Measurements from ENCODE around the gene ARHGEF25.

The ARHGEF25 gene

GRCh38 chr12:57609781-57610553, 1.3 kb upstream of the ARHGEF25 start:
- Histone ChIP-seq H3K9me3 (ENCODE audit: control insufficient read depth, insufficient read depth, low read length) (no peaks in the 10 kb centered on the region), H3K27me3 (ENCODE audit: control insufficient read depth, insufficient read depth, low read length) (peaks cover 42% of the 10 kb centered on the region), H3K36me3 (ENCODE audit: control insufficient read depth, insufficient read depth, low read length) (peaks cover 22% of the 10 kb centered on the region), H3K27ac (ENCODE audit: low read depth, low read length) (no peak overlapping the region), H3K4me1 (ENCODE audit: control insufficient read depth, insufficient read depth, low read length) (peaks cover 22% of the 10 kb centered on the region), H3K4me3 (ENCODE audit: low read depth, low read length) (peak overlapping the region; percentile 78), H3K9ac (ENCODE audit: low read depth, low read length) (no peak overlapping the region)

- Histone ChIP-seq H3K4me1 (ENCODE audit: control insufficient read depth, insufficient read depth, low read length) (peaks cover 17% of the 10 kb centered on the region), H3K9ac (ENCODE audit: low read depth, low read length) (no peak overlapping the region), H3K4me3 (ENCODE audit: low read depth, low read length) (peak overlapping the region; percentile 78), H3K9me3 (ENCODE audit: control insufficient read depth, insufficient read depth, low read length) (no peaks in the 10 kb centered on the region), H3K27ac (ENCODE audit: low read depth, low read length) (no peak overlapping the region), H3K36me3 (ENCODE audit: control insufficient read depth, insufficient read depth, low read length) (peaks cover 22% of the 10 kb centered on the region), H3K27me3 (ENCODE audit: control insufficient read depth, insufficient read depth, low read length) (peaks cover 48% of the 10 kb centered on the region)
These were observed 604 bp upstream of the ARHGEF25 start for GRCh38 chr12:57610554-57611107.

DNA sequence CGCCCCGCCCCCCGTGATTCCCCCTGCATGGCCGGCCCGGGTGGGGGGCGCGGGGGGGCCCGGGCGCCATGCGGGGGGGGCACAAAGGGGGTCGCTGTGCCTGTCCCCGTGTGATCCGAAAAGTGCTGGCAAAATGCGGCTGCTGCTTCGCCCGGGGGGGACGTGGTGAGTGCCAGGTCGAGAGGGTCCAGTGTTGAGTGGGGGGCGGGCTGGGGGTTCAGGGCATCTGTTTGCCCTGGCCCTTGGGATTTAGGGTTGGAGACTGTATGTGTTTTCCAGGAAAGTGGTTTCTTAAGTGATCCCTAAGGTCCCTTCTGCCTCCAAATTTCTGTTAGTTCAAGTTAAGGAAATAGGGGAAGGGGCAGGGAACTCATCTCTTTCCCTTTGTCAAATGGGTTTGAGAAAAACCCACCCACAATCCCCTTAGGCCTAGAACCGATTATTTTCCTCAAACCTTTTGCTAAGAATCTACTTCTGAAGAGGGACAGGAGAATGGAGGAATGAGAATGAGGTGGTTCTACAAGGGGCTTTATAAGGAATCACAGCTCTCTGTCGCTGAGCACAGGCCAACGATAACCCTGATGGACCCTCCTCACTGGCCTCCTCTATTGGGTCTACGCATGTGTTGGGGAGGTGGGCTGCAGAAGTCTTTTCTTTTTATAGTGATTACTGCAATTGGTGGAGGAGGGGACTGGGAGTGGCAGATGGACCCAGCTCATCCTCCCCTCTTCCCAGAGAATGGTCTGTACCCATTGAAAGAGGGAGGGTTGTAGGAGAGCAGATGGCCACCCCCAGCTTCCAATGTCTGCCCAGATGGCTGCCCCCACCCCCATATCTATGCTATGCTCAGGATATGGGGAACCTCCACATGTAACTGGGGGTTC, 834 bp downstream of the ARHGEF25 start:
- Histone ChIP-seq H3K9me3 (ENCODE audit: control insufficient read depth, insufficient read depth, low read length) (no peaks in the 10 kb centered on the region), H3K4me3 (ENCODE audit: low read depth, low read length) (peak overlapping the region; percentile 54), H3K36me3 (ENCODE audit: control insufficient read depth, insufficient read depth, low read length) (peaks cover 15% of the 10 kb centered on the region), H3K4me1 (ENCODE audit: control insufficient read depth, insufficient read depth, low read length) (peaks cover 14% of the 10 kb centered on the region), H3K27me3 (ENCODE audit: control insufficient read depth, insufficient read depth, low read length) (peaks cover 61% of the 10 kb centered on the region), H3K9ac (ENCODE audit: low read depth, low read length) (no peak overlapping the region), H3K27ac (ENCODE audit: low read depth, low read length) (no peak overlapping the region)

- H3K9ac ChIP-seq (ENCODE audit: low read depth, low read length): no peak overlapping the region
- H3K9me3 ChIP-seq (ENCODE audit: control insufficient read depth, insufficient read depth, low read length): no peaks in the 10 kb centered on the region
- peaks cover 69% of the 10 kb centered on the region for H3K27me3 ChIP-seq (ENCODE audit: control insufficient read depth, insufficient read depth, low read length)
- H3K4me3 ChIP-seq (ENCODE audit: low read depth, low read length): no peak overlapping the region
- peaks cover 14% of the 10 kb centered on the region for H3K4me1 ChIP-seq (ENCODE audit: control insufficient read depth, insufficient read depth, low read length)
- H3K36me3 ChIP-seq (ENCODE audit: control insufficient read depth, insufficient read depth, low read length): peaks cover 8% of the 10 kb centered on the region
- no peak overlapping the region for H3K27ac ChIP-seq (ENCODE audit: low read depth, low read length)
These were observed 1.6 kb downstream of the ARHGEF25 start for GRCh38 chr12:57612711-57613426.

GRCh38 chr12:57613427-57614109, 2.3 kb downstream of the ARHGEF25 start:
- peaks cover 13% of the 10 kb centered on the region for H3K4me1 ChIP-seq (ENCODE audit: control insufficient read depth, insufficient read depth, low read length)

GRCh38 chr12:57614178-57614947, 3.1 kb downstream of the ARHGEF25 start:
- H3K36me3 ChIP-seq (ENCODE audit: control insufficient read depth, insufficient read depth, low read length): no peaks in the 10 kb centered on the region
- peaks cover 84% of the 10 kb centered on the region for H3K27me3 ChIP-seq (ENCODE audit: control insufficient read depth, insufficient read depth, low read length)
- peaks cover 7% of the 10 kb centered on the region; the same call in 1 of the 2 replicates for H3K4me1 ChIP-seq (ENCODE audit: control insufficient read depth, insufficient read depth, low read length)
- H3K4me3 ChIP-seq (ENCODE audit: low read depth, low read length): no peak overlapping the region
- no peaks in the 10 kb centered on the region for H3K9me3 ChIP-seq (ENCODE audit: control insufficient read depth, insufficient read depth, low read length)
- H3K9ac ChIP-seq (ENCODE audit: low read depth, low read length): no peak overlapping the region
- H3K27ac ChIP-seq (ENCODE audit: low read depth, low read length): no peak overlapping the region

More at GRCh38 chr12:57613427-57614109, 2.3 kb downstream of the ARHGEF25 start:
- H3K36me3 ChIP-seq (ENCODE audit: control insufficient read depth, insufficient read depth, low read length): peaks cover 2% of the 10 kb centered on the region
- H3K9me3 ChIP-seq (ENCODE audit: control insufficient read depth, insufficient read depth, low read length): no peaks in the 10 kb centered on the region
- H3K9ac ChIP-seq (ENCODE audit: low read depth, low read length): no peak overlapping the region
- no peak overlapping the region for H3K4me3 ChIP-seq (ENCODE audit: low read depth, low read length)
- no peak overlapping the region for H3K27ac ChIP-seq (ENCODE audit: low read depth, low read length)
- H3K27me3 ChIP-seq (ENCODE audit: control insufficient read depth, insufficient read depth, low read length): peaks cover 76% of the 10 kb centered on the region

- Histone ChIP-seq H3K4me3 (ENCODE audit: low read depth, low read length) (no peak overlapping the region), H3K36me3 (ENCODE audit: control insufficient read depth, insufficient read depth, low read length) (no peaks in the 10 kb centered on the region), H3K4me1 (ENCODE audit: control insufficient read depth, insufficient read depth, low read length) (peaks cover 10% of the 10 kb centered on the region; the same call in 1 of the 2 replicates), H3K9me3 (ENCODE audit: control insufficient read depth, insufficient read depth, low read length) (no peaks in the 10 kb centered on the region), H3K27me3 (ENCODE audit: control insufficient read depth, insufficient read depth, low read length) (peaks cover 91% of the 10 kb centered on the region), H3K27ac (ENCODE audit: low read depth, low read length) (no peak overlapping the region), H3K9ac (ENCODE audit: low read depth, low read length) (no peak overlapping the region)
These were observed 3.8 kb downstream of the ARHGEF25 start for GRCh38 chr12:57614948-57615500.

DNA sequence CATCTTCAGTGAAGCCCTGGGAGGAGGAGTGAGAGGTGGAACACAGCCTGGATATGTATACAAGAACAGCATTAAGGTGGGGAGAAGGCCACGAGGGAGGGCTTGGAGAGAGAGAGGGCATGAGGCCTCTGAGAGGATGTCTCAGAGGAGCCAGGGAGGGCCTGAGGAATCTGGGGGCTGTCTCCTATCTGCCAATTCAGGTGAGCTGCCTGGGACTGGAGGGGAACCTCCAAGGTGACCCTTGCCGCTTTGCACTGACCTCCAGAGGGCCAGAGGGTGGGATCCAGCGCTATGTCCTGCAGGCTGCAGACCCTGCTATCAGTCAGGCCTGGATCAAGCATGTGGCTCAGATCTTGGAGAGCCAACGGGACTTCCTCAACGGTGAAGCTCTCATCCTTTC, 4.4 kb downstream of the ARHGEF25 start:
- H3K27me3 ChIP-seq (ENCODE audit: control insufficient read depth, insufficient read depth, low read length): peaks cover 93% of the 10 kb centered on the region
- no peaks in the 10 kb centered on the region for H3K36me3 ChIP-seq (ENCODE audit: control insufficient read depth, insufficient read depth, low read length)
- H3K4me1 ChIP-seq (ENCODE audit: control insufficient read depth, insufficient read depth, low read length): peaks cover 13% of the 10 kb centered on the region
- H3K27ac ChIP-seq (ENCODE audit: low read depth, low read length): no peak overlapping the region
- H3K9me3 ChIP-seq (ENCODE audit: control insufficient read depth, insufficient read depth, low read length): 0 out of 2 replicates have a peak, but pooled peaks cover 3% of the 10 kb centered on the region
- H3K4me3 ChIP-seq (ENCODE audit: low read depth, low read length): no peak overlapping the region
- no peak overlapping the region for H3K9ac ChIP-seq (ENCODE audit: low read depth, low read length)

DNA sequence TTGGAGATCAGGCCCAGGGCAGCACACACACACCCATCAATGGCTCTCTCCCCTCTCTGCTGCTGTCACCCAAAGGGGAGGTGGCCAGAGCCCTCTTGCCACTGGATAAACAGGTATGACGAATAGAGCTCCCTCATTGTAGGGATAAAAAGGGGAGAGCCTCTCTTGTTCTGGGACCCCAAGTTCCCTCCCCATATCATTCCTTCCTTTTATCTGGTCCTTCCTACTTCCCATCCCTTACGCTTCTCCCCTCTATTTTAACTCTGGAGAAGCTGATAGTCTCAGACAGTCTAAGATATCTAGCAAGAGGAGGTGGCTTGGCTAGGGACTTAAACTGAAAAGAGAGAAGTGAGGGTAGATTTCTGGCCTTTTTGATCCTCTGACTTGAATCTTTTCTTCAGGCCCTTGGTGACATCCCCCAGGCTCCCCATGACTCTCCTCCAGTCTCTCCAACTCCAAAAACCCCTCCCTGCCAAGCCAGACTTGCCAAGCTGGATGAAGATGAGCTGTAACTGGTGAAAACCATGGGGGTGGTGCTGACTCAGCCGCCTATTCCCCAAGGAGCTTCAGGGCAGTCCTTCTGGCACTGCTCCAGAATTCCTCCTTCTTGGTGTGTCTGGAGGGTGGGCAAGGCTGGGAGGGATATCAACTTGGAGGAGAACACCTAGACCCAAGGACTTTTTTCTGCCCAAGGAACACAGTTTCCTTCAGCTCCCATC, 5.3 kb downstream of the ARHGEF25 start:
- Histone ChIP-seq H3K4me1 (ENCODE audit: control insufficient read depth, insufficient read depth, low read length) (peaks cover 19% of the 10 kb centered on the region), H3K9ac (ENCODE audit: low read depth, low read length) (no peak overlapping the region), H3K27me3 (ENCODE audit: control insufficient read depth, insufficient read depth, low read length) (peaks cover 97% of the 10 kb centered on the region), H3K9me3 (ENCODE audit: control insufficient read depth, insufficient read depth, low read length) (0 out of 2 replicates have a peak, but pooled peaks cover 3% of the 10 kb centered on the region), H3K4me3 (ENCODE audit: low read depth, low read length) (no peak overlapping the region), H3K36me3 (ENCODE audit: control insufficient read depth, insufficient read depth, low read length) (no peaks in the 10 kb centered on the region), H3K27ac (ENCODE audit: low read depth, low read length) (no peak overlapping the region)

All from HUES48 (cell line).